ENCODE results near the gene RAI14. TPM values are rescaled to one million over a fixed set of nuclear protein-coding genes. Genes with fewer than 3 reads are reported as not detected.

RAI14 gene
- total RNA-seq, 2 donors from 2014 or later, result 70.7 to 80.1 TPM

- no peak for TF ChIP-seq CTCF (IDR thresholded peaks at IDR 0.05)
- no peaks in the 10 kb centered on the region for H3K9me3 ChIP-seq
- peaks cover 24 to 76% of the 10 kb centered on the region in 2 donors for H3K4me1 ChIP-seq (ENCODE audit: control insufficient read depth in 1 of 2, low read depth in 2 of 2)
- DNase-seq (ENCODE audit: low spot score) (no peak), ATAC-seq (ENCODE audit: insufficient number of reproducible peaks, low FRiP score, low read depth) (no peak)
- no peaks in the 10 kb centered on the region for H3K27me3 ChIP-seq (replicated peaks; ENCODE audit: insufficient read depth)
- H3K4me3 ChIP-seq, result no peak overlapping the region
- H3K27ac ChIP-seq, result peak overlapping the region; percentile 80 to 92
- peaks cover 2% of the 10 kb centered on the region for H3K36me3 ChIP-seq
Observed at GRCh38 chr5:34675857-34676256, 19.7 kb downstream of the RAI14 start.

GRCh38 chr5:34676416-34676815, 20.3 kb downstream of the RAI14 start:
- peak overlapping the region; percentile 80 to 92 for H3K27ac ChIP-seq
- no peak for DNase-seq (ENCODE audit: low spot score)
- H3K4me1 ChIP-seq (ENCODE audit: control insufficient read depth in 1 of 2, low read depth in 2 of 2), result peaks cover 27 to 79% of the 10 kb centered on the region in 2 donors
- TF ChIP-seq CTCF (IDR thresholded peaks at IDR 0.05), result no peak
- no peak overlapping the region for H3K4me3 ChIP-seq
- ATAC-seq (ENCODE audit: insufficient number of reproducible peaks, low FRiP score, low read depth), result no peak
- H3K27me3 ChIP-seq (replicated peaks; ENCODE audit: insufficient read depth), result no peaks in the 10 kb centered on the region
- H3K9me3 ChIP-seq, result no peaks in the 10 kb centered on the region
- H3K36me3 ChIP-seq, result peaks cover 2% of the 10 kb centered on the region

GRCh38 chr5:34677428-34677827, 21.3 kb downstream of the RAI14 start:
- TF ChIP-seq CTCF (IDR thresholded peaks at IDR 0.05), result no peak
- H3K27ac ChIP-seq, result peak overlapping the region in 1 of 2 donors; percentile 92
- no peak for DNase-seq (ENCODE audit: low spot score)

GRCh38 chr5:34680896-34681295, 24.8 kb downstream of the RAI14 start:
- Histone ChIP-seq H3K36me3 (peaks cover 2% of the 10 kb centered on the region), H3K27ac (no peak overlapping the region), H3K4me3 (no peak overlapping the region), H3K27me3 (replicated peaks; ENCODE audit: insufficient read depth) (no peaks in the 10 kb centered on the region), H3K4me1 (ENCODE audit: control insufficient read depth in 1 of 2, low read depth in 2 of 2) (peaks cover 23 to 77% of the 10 kb centered on the region in 2 donors), H3K9me3 (no peaks in the 10 kb centered on the region)
- ATAC-seq (ENCODE audit: insufficient number of reproducible peaks, low FRiP score, low read depth), result no peak
- DNase-seq (ENCODE audit: low spot score), result no peak
- no peak for TF ChIP-seq CTCF (IDR thresholded peaks at IDR 0.05)

More at GRCh38 chr5:34677428-34677827, 21.3 kb downstream of the RAI14 start:
- ATAC-seq (ENCODE audit: insufficient number of reproducible peaks, low FRiP score, low read depth), result no peak
- Histone ChIP-seq H3K4me1 (ENCODE audit: control insufficient read depth in 1 of 2, low read depth in 2 of 2) (peaks cover 27 to 77% of the 10 kb centered on the region in 2 donors), H3K36me3 (peaks cover 2% of the 10 kb centered on the region), H3K27me3 (replicated peaks; ENCODE audit: insufficient read depth) (no peaks in the 10 kb centered on the region), H3K4me3 (no peak overlapping the region), H3K9me3 (no peaks in the 10 kb centered on the region)

- DNase-seq (ENCODE audit: low spot score) (no peak), ATAC-seq (ENCODE audit: insufficient number of reproducible peaks, low FRiP score, low read depth) (no peak)
- Histone ChIP-seq H3K9me3 (no peaks in the 10 kb centered on the region), H3K27me3 (replicated peaks; ENCODE audit: insufficient read depth) (no peaks in the 10 kb centered on the region), H3K4me3 (no peak overlapping the region), H3K27ac (no peak overlapping the region), H3K36me3 (peaks cover 2% of the 10 kb centered on the region), H3K4me1 (ENCODE audit: control insufficient read depth in 1 of 2, low read depth in 2 of 2) (peaks cover 29 to 77% of the 10 kb centered on the region in 2 donors)
- TF ChIP-seq CTCF (IDR thresholded peaks at IDR 0.05), result no peak
Observed at GRCh38 chr5:34682926-34683623, 26.9 kb downstream of the RAI14 start.
